ENCODE measurements around the gene MOCOS. TPM values are rescaled to one million over a fixed set of nuclear protein-coding genes. Genes with fewer than 3 reads are reported as not detected.

MOCOS gene
- total and polyA plus RNA-seq, 2 of the 13 experiments (the other 11 are each of a cell fraction or from before 2014, with no cell fraction given): 7.7 to 15.4 TPM

DNA sequence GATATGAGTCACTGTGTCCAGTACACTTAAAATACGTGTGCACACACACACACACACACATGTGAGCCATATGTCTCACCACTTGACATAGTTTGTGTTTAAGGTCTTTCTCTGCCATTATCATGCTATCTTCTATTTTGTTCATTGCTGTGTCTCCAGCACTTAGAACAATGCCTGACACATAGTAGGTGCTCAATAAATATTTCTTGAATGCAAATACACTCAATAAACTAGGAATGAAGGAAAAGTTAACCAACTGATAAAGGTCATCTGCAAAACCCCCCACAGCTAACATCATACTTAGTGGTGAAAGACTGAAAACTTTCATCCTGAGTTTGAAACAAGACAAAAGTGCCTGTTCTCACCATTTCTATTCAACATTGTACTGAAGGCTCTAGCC, 4.4 kb downstream of the MOCOS start:
- ChIA-PET POLR2A (interaction anchor here (6.5 kb wide), 1 partner anchor 62 kb away, joined by 42 read pairs; the partner anchor contains the start of genes ELP2 and SLC39A6), CTCF (ENCODE audit: low intra/inter-chr PET ratio, low total read pairs) (no interaction called here)
- peaks cover 27% of the 10 kb centered on the region for H3K4me1 ChIP-seq (ENCODE audit: insufficient read depth, low read length)
- H2AFZ ChIP-seq (ENCODE audit: low read length): no peak overlapping the region
- 100% methylated on average over 1 of the region's 1 CpG for WGBS (ENCODE audit: low lambda C conversion rate)
- H3K9ac ChIP-seq (ENCODE audit: insufficient read depth, low read depth, low read length): no peak overlapping the region
- no peak overlapping the region for H3K4me3 ChIP-seq (replicated peaks in 1 of 3; ENCODE audit: insufficient read depth in 1 of 3, low read depth in 2 of 3, low read length in 3 of 3)
- no peak overlapping the region for H3K4me2 ChIP-seq (ENCODE audit: low read depth, low read length)
- H4K20me1 ChIP-seq (ENCODE audit: insufficient read depth, low read length): no peaks in the 10 kb centered on the region
- H3K27ac ChIP-seq (ENCODE audit: extremely low read length, insufficient read depth, low read length): no peak overlapping the region
- in situ Hi-C loops (cut with HindIII; ENCODE audit: extremely low pct_ligation_motif_present, low pct_unique_long_range_greater_than_20kb) (no loop called here), intact Hi-C loops (cut with micrococcal nuclease; ENCODE audit: unreplicated experiment) (no loop called here)
- no peaks in the 10 kb centered on the region; a peak in 1 of 5 replicates for H3K27me3 ChIP-seq (ENCODE audit: control insufficient read depth in 1 of 2, insufficient read depth in 2 of 2, low read length in 2 of 2)
- TF ChIP-seq, protein P1, sequence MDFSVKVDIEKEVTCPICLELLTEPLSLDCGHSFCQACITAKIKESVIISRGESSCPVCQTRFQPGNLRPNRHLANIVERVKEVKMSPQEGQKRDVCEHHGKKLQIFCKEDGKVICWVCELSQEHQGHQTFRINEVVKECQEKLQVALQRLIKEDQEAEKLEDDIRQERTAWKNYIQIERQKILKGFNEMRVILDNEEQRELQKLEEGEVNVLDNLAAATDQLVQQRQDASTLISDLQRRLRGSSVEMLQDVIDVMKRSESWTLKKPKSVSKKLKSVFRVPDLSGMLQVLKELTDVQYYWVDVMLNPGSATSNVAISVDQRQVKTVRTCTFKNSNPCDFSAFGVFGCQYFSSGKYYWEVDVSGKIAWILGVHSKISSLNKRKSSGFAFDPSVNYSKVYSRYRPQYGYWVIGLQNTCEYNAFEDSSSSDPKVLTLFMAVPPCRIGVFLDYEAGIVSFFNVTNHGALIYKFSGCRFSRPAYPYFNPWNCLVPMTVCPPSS (IDR thresholded peaks at IDR 0.05): no peak
- TF ChIP-seq ZKSCAN1 (IDR thresholded peaks at IDR 0.05; ENCODE audit: low read length): peak; percentile 60; the same call in 1 of the 2 replicates
- H3K36me3 ChIP-seq (replicated peaks in 1 of 2; ENCODE audit: control insufficient read depth in 1 of 2, insufficient read depth in 2 of 2, low read length in 2 of 2): peaks cover 4 to 15% of the 10 kb centered on the region in 2 experiments; a peak in 2 of 5 replicates
- ATAC-seq (no peak), FAIRE-seq (no peak), DNase-seq (ENCODE audit: low spot score) (no peak)
- peaks cover 36% of the 10 kb centered on the region for H3K79me2 ChIP-seq (ENCODE audit: insufficient read depth, low read length)
- no peaks in the 10 kb centered on the region for H3K9me3 ChIP-seq (ENCODE audit: low read length)
- no TSS peak for BruUV-seq (replicated peaks)

DNA sequence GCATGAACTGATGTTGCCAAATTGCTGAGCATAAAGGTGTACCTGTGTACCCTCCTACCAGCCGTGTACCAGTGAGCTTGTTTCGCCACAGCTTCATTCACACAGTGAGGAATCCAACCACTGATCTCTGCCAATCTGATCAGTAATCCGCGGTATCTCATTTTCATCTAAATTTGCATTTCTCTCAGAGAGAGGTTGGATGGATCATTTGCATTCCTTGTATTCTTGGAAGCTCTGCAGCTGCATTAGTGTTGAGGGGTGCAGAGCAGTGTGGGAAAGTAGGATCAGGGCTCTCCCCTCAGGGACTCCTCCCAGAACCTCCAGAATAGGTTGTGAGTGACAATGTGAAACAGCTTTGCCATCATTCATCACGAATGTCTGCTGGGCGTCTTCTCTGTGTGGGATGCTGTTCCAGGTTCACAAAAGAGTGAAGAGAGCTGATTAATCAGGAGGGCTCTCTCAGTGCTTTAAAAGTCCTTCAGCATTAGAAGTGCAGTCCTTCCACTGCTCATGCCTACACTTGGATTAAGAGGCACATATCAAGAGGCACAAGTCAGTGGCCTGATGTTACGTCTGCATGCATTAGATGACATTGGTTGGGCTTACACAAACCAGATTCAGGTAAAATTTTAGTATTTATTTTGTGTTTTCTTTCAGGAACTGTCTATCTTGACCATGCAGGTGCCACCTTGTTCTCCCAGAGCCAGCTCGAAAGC, 7.5 kb downstream of the MOCOS start:
- BruUV-seq (replicated peaks): no TSS peak
- WGBS (ENCODE audit: low lambda C conversion rate): 94% methylated on average over 8 of the region's 8 CpGs
- intact Hi-C loops (cut with micrococcal nuclease; ENCODE audit: unreplicated experiment): no loop called here
- Histone ChIP-seq H3K27me3 (ENCODE audit: control insufficient read depth in 1 of 2, insufficient read depth in 2 of 2, low read length in 2 of 2) (no peaks in the 10 kb centered on the region), H3K9ac (ENCODE audit: insufficient read depth, low read depth, low read length) (no peak overlapping the region), H3K4me1 (ENCODE audit: insufficient read depth, low read length) (peaks cover 7% of the 10 kb centered on the region), H3K27ac (ENCODE audit: extremely low read length, insufficient read depth, low read length) (no peak overlapping the region), H3K36me3 (replicated peaks in 1 of 2; ENCODE audit: control insufficient read depth in 1 of 2, insufficient read depth in 2 of 2, low read length in 2 of 2) (peaks cover 4 to 15% of the 10 kb centered on the region in 2 experiments; a peak in 2 of 5 replicates), H4K20me1 (ENCODE audit: insufficient read depth, low read length) (no peaks in the 10 kb centered on the region), H3K4me3 (replicated peaks in 1 of 3; ENCODE audit: insufficient read depth in 1 of 3, low read depth in 2 of 3, low read length in 3 of 3) (no peak overlapping the region), H3K79me2 (ENCODE audit: insufficient read depth, low read length) (peaks cover 14% of the 10 kb centered on the region), H3K4me2 (ENCODE audit: low read depth, low read length) (no peak overlapping the region), H2AFZ (ENCODE audit: low read length) (no peak overlapping the region), H3K9me3 (ENCODE audit: low read length) (no peaks in the 10 kb centered on the region)
- ATAC-seq (no peak; the same call in 2 of the 3 replicates), DNase-seq (ENCODE audit: low spot score) (no peak), FAIRE-seq (no peak)
- TF ChIP-seq RAD51 (IDR thresholded peaks at IDR 0.05; ENCODE audit: borderline replicate concordance) (no peak), HDAC2 (CRISPR knock-in tag; IDR thresholded peaks at IDR 0.05) (no peak), HHEX (CRISPR knock-in tag; IDR thresholded peaks at IDR 0.05) (no peak), NBN (conservative IDR thresholded peaks at IDR 0.05) (no peak), RFX3 (CRISPR knock-in tag; IDR thresholded peaks at IDR 0.05) (no peak), ZFP41 (CRISPR knock-in tag; IDR thresholded peaks at IDR 0.05; ENCODE audit: borderline replicate concordance) (no peak)
- TF ChIP-seq, protein P2, sequence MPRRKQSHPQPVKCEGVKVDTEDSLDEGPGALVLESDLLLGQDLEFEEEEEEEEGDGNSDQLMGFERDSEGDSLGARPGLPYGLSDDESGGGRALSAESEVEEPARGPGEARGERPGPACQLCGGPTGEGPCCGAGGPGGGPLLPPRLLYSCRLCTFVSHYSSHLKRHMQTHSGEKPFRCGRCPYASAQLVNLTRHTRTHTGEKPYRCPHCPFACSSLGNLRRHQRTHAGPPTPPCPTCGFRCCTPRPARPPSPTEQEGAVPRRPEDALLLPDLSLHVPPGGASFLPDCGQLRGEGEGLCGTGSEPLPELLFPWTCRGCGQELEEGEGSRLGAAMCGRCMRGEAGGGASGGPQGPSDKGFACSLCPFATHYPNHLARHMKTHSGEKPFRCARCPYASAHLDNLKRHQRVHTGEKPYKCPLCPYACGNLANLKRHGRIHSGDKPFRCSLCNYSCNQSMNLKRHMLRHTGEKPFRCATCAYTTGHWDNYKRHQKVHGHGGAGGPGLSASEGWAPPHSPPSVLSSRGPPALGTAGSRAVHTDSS (CRISPR knock-in tag; conservative IDR thresholded peaks at IDR 0.05): no peak
- TF ChIP-seq, protein P3, sequence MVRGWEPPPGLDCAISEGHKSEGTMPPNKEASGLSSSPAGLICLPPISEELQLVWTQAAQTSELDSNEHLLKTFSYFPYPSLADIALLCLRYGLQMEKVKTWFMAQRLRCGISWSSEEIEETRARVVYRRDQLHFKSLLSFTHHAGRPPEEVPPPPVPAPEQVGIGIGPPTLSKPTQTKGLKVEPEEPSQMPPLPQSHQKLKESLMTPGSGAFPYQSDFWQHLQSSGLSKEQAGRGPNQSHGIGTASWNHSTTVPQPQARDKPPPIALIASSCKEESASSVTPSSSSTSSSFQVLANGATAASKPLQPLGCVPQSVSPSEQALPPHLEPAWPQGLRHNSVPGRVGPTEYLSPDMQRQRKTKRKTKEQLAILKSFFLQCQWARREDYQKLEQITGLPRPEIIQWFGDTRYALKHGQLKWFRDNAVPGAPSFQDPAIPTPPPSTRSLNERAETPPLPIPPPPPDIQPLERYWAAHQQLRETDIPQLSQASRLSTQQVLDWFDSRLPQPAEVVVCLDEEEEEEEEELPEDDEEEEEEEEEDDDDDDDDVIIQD (CRISPR knock-in tag; IDR thresholded peaks at IDR 0.05; ENCODE audit: low read depth): no peak
- TF ChIP-seq, protein P4, sequence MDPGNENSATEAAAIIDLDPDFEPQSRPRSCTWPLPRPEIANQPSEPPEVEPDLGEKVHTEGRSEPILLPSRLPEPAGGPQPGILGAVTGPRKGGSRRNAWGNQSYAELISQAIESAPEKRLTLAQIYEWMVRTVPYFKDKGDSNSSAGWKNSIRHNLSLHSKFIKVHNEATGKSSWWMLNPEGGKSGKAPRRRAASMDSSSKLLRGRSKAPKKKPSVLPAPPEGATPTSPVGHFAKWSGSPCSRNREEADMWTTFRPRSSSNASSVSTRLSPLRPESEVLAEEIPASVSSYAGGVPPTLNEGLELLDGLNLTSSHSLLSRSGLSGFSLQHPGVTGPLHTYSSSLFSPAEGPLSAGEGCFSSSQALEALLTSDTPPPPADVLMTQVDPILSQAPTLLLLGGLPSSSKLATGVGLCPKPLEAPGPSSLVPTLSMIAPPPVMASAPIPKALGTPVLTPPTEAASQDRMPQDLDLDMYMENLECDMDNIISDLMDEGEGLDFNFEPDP (CRISPR knock-in tag; conservative IDR thresholded peaks at IDR 0.05): no peak
- POLR2A ChIA-PET: no interaction called here
- CTCF ChIA-PET (ENCODE audit: low intra/inter-chr PET ratio, low total read pairs): no interaction called here
- in situ Hi-C loops (cut with HindIII; ENCODE audit: extremely low pct_ligation_motif_present, low pct_unique_long_range_greater_than_20kb): no loop called here
